HG03571 (cell line): ENCODE results near the gene CDHR3.

Experiments used
- ATAC-seq: cut with Tn5 transposase; IDR thresholded peaks from one replicate; pipeline ENCODE4 v1.9.1; 2021; ENCODE audit not compliant: unreplicated experiment

The CDHR3 gene

GRCh38 chr7:106080300-106080987, 117.4 kb downstream of the CDHR3 start:
- no peak for ATAC-seq

- no peak for ATAC-seq
These were observed 119.2 kb downstream of the CDHR3 start for GRCh38 chr7:106082087-106082854.
